SU-DHL-6 (cell line): Measurements from ENCODE around the gene KLF13.

Experiments
- H2AFZ ChIP-seq: fragments of 200-600 bp; sonication (generic); 2 replicates; pipeline ENCODE4 v1.6.1; 2014; ENCODE audit warnings: low read depth, mild to moderate bottlenecking, moderate library complexity, mixed read lengths, antibody characterized with exemption, low read length; ENCODE audit not compliant: severe bottlenecking
- H3F3A ChIP-seq: fragments of 200-600 bp; shearing (Covaris generic); 2 replicates; pipeline ENCODE4 v1.6.0; 2016; ENCODE audit warnings: antibody characterized with exemption, mild to moderate bottlenecking; ENCODE audit not compliant: insufficient read depth
- H3K27ac ChIP-seq: fragments of 200-600 bp; sonication (generic); 2 replicates; pipeline ENCODE4 v1.5.1; 2016; ENCODE audit warnings: low read depth, mild to moderate bottlenecking, low read length, moderate library complexity, mixed read lengths
- H3K27me3 ChIP-seq: fragments of 200-600 bp; sonication (generic), shearing (Covaris generic); 2 replicates; pipeline ENCODE4 v1.6.0; 2014; ENCODE audit warnings: mild to moderate bottlenecking, low read length
- H3K36me3 ChIP-seq: fragments of 200-600 bp; sonication (generic); 2 replicates; pipeline ENCODE4 v1.6.1; 2014; ENCODE audit warnings: mild to moderate bottlenecking, low read length, mixed read lengths
- H3K4me2 ChIP-seq: fragments of 300-600, 200-600 bp; shearing (Covaris generic), sonication (generic); 2 replicates; pipeline ENCODE4 v1.6.0; 2014; ENCODE audit warnings: low read length, low read depth, mild to moderate bottlenecking; ENCODE audit not compliant: poor library complexity, severe bottlenecking
- H3K4me3 ChIP-seq: fragments of 200-600 bp; sonication (generic); 2 replicates; pipeline ENCODE4 v1.5.1; 2014; ENCODE audit warnings: antibody characterized with exemption, low read length, mild to moderate bottlenecking, mixed read lengths; ENCODE audit not compliant: insufficient read depth, poor library complexity, severe bottlenecking
- H3K79me2 ChIP-seq: fragments of 200-600 bp; sonication (generic); 2 replicates; pipeline ENCODE4 v1.6.1; 2014; ENCODE audit warnings: mild to moderate bottlenecking, low read length, moderate library complexity; ENCODE audit not compliant: insufficient read depth
- H3K9ac ChIP-seq: fragments of 200-600 bp; sonication (generic); 2 replicates; pipeline ENCODE4 v1.7.0; 2014; ENCODE audit warnings: mild to moderate bottlenecking, low read length
- H3K9me2 ChIP-seq: fragments of 200-600 bp; sonication (generic); replicated peaks from 2 replicates; pipeline ENCODE4 v1.6.1; 2014; ENCODE audit warnings: low read length; ENCODE audit not compliant: insufficient read depth
- H3K9me3 ChIP-seq: fragments of 200-600 bp; sonication (generic); 2 replicates; pipeline ENCODE4 v1.6.1; 2014; ENCODE audit warnings: low read length, mixed read lengths; ENCODE audit not compliant: insufficient read depth
- H4K20me1 ChIP-seq: fragments of 200-600 bp; sonication (generic); 2 replicates; pipeline ENCODE4 v1.6.1; 2014; ENCODE audit warnings: low read depth, mild to moderate bottlenecking, antibody characterized with exemption, low read length, moderate library complexity, mixed read lengths
- EZH2phosphoT487 ChIP-seq: fragments of 200-600 bp; sonication (generic), shearing (Covaris generic); conservative IDR thresholded peaks from 2 replicates; pipeline ENCODE4 v1.6.1; 2018; ENCODE audit warnings: mild to moderate bottlenecking, antibody characterized with exemption, low read length, moderate library complexity, mixed read lengths
- TF ChIP-seq, protein P1 (sequence below): fragments of 200-600 bp; sonication (generic); IDR thresholded peaks from one replicate; pipeline ENCODE4 v1.5.1; 2017; ENCODE audit warnings: antibody characterized with exemption, mild to moderate bottlenecking, low read length, moderate library complexity; ENCODE audit not compliant: insufficient read depth, poor library complexity, severe bottlenecking

Gene KLF13

DNA sequence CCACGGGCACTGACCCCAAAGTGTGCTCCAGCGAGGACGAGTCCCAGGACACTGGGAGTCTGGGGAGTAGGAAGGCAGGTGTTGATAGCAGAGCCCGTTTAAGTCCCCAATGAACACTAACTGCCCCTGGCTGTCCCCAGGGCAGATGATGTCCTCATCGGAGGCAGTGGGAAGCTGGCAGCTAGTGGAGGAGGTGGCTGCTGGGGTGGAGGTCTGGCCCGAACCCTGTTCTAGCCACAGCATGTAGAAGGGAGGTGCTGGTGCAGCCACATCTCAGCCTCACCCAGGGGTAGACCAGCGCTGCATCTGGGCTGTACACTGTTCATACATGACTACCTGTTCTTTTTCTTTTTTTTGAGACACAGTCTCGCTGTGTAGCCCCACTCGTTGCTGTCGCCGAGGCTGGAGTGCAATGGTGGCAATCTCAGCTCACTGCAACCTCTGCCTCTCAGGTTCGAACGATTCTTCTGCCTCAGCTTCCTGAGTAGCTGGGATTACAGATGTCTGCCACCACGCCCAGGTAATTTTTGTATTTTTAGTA is 51.8 kb downstream of the KLF13 start:
- Histone ChIP-seq H3K4me3 (no peak overlapping the region), H2AFZ (no peak overlapping the region), H4K20me1 (no peaks in the 10 kb centered on the region), H3K27ac (no peak overlapping the region), H3K27me3 (no peaks in the 10 kb centered on the region), H3F3A (no peaks in the 10 kb centered on the region), H3K36me3 (no peaks in the 10 kb centered on the region), H3K4me2 (no peak overlapping the region), H3K9me2 (no peaks in the 10 kb centered on the region), H3K9me3 (no peaks in the 10 kb centered on the region), H3K9ac (no peak overlapping the region), H3K79me2 (no peaks in the 10 kb centered on the region)
- TF ChIP-seq, protein P1, sequence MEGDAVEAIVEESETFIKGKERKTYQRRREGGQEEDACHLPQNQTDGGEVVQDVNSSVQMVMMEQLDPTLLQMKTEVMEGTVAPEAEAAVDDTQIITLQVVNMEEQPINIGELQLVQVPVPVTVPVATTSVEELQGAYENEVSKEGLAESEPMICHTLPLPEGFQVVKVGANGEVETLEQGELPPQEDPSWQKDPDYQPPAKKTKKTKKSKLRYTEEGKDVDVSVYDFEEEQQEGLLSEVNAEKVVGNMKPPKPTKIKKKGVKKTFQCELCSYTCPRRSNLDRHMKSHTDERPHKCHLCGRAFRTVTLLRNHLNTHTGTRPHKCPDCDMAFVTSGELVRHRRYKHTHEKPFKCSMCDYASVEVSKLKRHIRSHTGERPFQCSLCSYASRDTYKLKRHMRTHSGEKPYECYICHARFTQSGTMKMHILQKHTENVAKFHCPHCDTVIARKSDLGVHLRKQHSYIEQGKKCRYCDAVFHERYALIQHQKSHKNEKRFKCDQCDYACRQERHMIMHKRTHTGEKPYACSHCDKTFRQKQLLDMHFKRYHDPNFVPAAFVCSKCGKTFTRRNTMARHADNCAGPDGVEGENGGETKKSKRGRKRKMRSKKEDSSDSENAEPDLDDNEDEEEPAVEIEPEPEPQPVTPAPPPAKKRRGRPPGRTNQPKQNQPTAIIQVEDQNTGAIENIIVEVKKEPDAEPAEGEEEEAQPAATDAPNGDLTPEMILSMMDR, result no peak
- no peak for TF ChIP-seq EZH2phosphoT487

DNA sequence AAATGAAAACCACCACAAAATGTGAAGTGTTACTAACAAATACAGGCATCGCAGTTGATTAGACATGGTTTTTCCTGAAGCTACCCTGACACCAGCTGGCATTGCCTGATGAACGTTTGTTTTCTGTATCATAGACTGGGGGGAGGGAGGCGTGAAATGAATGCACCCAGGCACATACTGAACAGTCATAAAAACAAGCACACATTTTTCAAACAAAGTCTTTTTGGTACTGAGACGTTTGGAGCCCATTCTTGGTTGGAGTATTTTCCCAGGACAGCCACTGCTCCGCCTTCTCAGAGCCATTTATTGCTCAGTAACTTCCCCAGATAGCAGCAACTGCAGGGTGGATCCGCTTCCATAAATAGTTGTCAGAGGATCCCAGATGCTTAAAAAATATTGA is 52.4 kb downstream of the KLF13 start:
- no peaks in the 10 kb centered on the region for H3K27me3 ChIP-seq
- H3K9me3 ChIP-seq, result no peaks in the 10 kb centered on the region
- H4K20me1 ChIP-seq, result no peaks in the 10 kb centered on the region
- H3K36me3 ChIP-seq, result no peaks in the 10 kb centered on the region
- no peaks in the 10 kb centered on the region for H3K9me2 ChIP-seq
- H3K4me3 ChIP-seq, result no peak overlapping the region
- no peaks in the 10 kb centered on the region for H3K79me2 ChIP-seq
- H3K9ac ChIP-seq, result no peak overlapping the region
- no peak overlapping the region for H3K27ac ChIP-seq
- no peak overlapping the region for H3K4me2 ChIP-seq
- no peaks in the 10 kb centered on the region for H3F3A ChIP-seq
- TF ChIP-seq, protein P1, result no peak
- TF ChIP-seq EZH2phosphoT487, result no peak
- H2AFZ ChIP-seq, result no peak overlapping the region

GRCh38 chr15:31379577-31379976 is 52.9 kb downstream of the KLF13 start:
- H3K79me2 ChIP-seq, result no peaks in the 10 kb centered on the region
- H3K27ac ChIP-seq, result no peak overlapping the region
- H3K9ac ChIP-seq, result no peak overlapping the region
- H3K4me3 ChIP-seq, result no peak overlapping the region
- H3K9me2 ChIP-seq, result no peaks in the 10 kb centered on the region
- H3K36me3 ChIP-seq, result no peaks in the 10 kb centered on the region
- no peak overlapping the region for H2AFZ ChIP-seq
- no peaks in the 10 kb centered on the region for H3F3A ChIP-seq
- no peak overlapping the region for H3K4me2 ChIP-seq
- no peak for TF ChIP-seq EZH2phosphoT487
- TF ChIP-seq, protein P1, result no peak
- H3K9me3 ChIP-seq, result no peaks in the 10 kb centered on the region
- no peaks in the 10 kb centered on the region for H3K27me3 ChIP-seq
- no peaks in the 10 kb centered on the region for H4K20me1 ChIP-seq
